Activated CD4-positive, alpha-beta T cell treated with anti-CD3 and anti-CD28 coated beads for 36 hours (primary cell): ENCODE data around the gene LRP8. TPM values are rescaled to one million over a fixed set of nuclear protein-coding genes. Genes with fewer than 3 reads are reported as not detected.

Source experiments
- ATAC-seq: fragments of 200-7000 bp; cut with Tn5 transposase; one replicate; pipeline ENCODE4 v1.10.0; 2021; ENCODE audit warnings: mild to moderate bottlenecking, moderate library complexity
- CTCF ChIA-PET: fragments of 350-600 bp; sonication (Branson Sonifier 250); formaldehyde crosslinking; loops from one replicate; lab custom pipeline; 2021; ENCODE audit warnings: antibody characterized with exemption; lab: Charles Lee
- POLR2A ChIA-PET: fragments of 350-600 bp; sonication (Branson Sonifier 250); formaldehyde crosslinking; loops from one replicate; lab custom pipeline; 2021; ENCODE audit warnings: antibody characterized with exemption, inconsistent platforms; lab: Charles Lee
- DNase-seq: peaks from one replicate; pipeline ENCODE4 v3.0.0-alpha.2; 2020
- H3K27ac Mint-ChIP-seq: one replicate; pipeline ENCODE4 v1.8.0; 2021; ENCODE audit warnings: mixed read lengths
- H3K27me3 Mint-ChIP-seq: one replicate; pipeline ENCODE4 v1.8.0; 2021; ENCODE audit warnings: mixed read lengths
- H3K36me3 Mint-ChIP-seq: one replicate; pipeline ENCODE4 v1.8.0; 2021; ENCODE audit warnings: low read depth, mixed read lengths
- H3K4me1 Mint-ChIP-seq: one replicate; pipeline ENCODE4 v1.8.0; 2021; ENCODE audit warnings: mixed read lengths
- H3K4me3 Mint-ChIP-seq: one replicate; pipeline ENCODE4 v1.8.0; 2021; ENCODE audit warnings: mild to moderate bottlenecking, moderate library complexity, mixed read lengths
- H3K9me3 Mint-ChIP-seq: one replicate; pipeline ENCODE4 v1.8.0; 2021; ENCODE audit warnings: low read depth, mixed read lengths
- intact Hi-C, 2 experiments: fragments of 100-400 bp; cut with DNase I in 1 of 2; cut with micrococcal nuclease in 1 of 2; formaldehyde crosslinking; loops; one replicate each; pipeline versions ENCODE4 v1.14.2 to v1.15.1; 2022 to 2024; cut with DNase I, micrococcal nuclease
- total RNA-seq, 2 experiments: library from RNA; stranded (reverse); gene quantifications; one replicate each; pipeline ENCODE4 v1.2.3, GENCODE V29; 2021

The LRP8 gene
- total RNA-seq, 2 experiments from 2014 or later: 40.6 to 46.5 TPM

DNA sequence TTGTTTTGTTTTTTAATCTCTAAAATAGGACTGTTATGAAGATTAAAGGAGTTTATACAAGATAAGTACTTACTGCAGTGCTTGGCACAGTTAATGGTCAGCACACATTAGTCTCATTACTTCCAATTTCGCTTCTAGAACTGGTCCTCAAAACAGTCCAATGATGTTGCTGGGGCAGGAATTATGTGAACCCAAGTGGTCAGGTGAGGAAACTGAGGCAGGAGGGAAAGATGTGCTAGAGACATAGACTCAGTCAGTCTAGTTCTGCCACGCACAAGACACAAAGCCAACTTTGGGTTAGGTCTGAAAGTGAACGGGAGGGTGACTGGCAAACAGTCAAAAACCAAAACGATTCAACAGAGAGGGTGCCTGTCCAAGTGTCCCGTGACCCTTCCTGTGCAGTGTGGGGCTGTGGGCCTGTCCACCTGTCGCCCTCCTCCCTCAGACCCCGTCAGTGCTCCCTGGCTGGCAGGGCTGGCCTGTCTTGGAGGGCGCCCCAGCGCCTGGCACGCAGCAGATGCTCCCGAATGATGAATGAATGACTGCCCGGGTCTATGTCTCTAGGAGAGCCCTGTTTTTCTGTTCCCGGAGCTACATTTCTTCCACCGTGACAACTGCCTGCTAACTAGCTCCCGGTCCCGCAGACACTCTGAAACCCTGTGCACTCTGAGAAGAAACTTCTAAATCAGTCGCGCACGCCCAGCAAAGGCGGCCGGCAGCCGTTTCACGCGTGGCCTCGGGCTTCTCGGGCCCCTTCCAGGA, 2.4 kb downstream of the LRP8 start:
- Mint-ChIP-seq H3K4me3 (peak overlapping the region; percentile 92), H3K27me3 (no peaks in the 10 kb centered on the region), H3K4me1 (peaks cover 19% of the 10 kb centered on the region), H3K36me3 (peaks cover 51% of the 10 kb centered on the region), H3K27ac (peak overlapping the region; percentile 93), H3K9me3 (no peaks in the 10 kb centered on the region)
- CTCF ChIA-PET: interaction anchor here (1.1 kb wide), 1 partner anchor 68 kb away, joined by 3 read pairs; no protein-coding TSS in a partner anchor
- DNase-seq: no peak
- POLR2A ChIA-PET: no interaction called here
- no peak for ATAC-seq
- intact Hi-C loops: loop anchor here (1.0 to 10.0 kb wide), 24 partner anchors 16 to 1708 kb away; partner anchors contain the start of genes CPT2 (in 2 of the 2), CZIB (in 2 of the 2), LRRC42 (in 2 of the 2) and MAGOH (in 2 of the 2)

- DNase-seq: no peak
- POLR2A ChIA-PET: interaction anchor here (0.6 kb wide), 1 partner anchor 229 kb away, joined by 9 read pairs; no protein-coding TSS in a partner anchor
- intact Hi-C loops: loop anchor here (5.0 to 10.0 kb wide), 6 partner anchors 33 to 1708 kb away; partner anchors contain the start of genes IFT25 (in 1 of the 2), KTI12 (in 1 of the 2), LRRC42 (in 1 of the 2) and OSBPL9 (in 1 of the 2)
- Mint-ChIP-seq H3K27me3 (no peaks in the 10 kb centered on the region), H3K4me3 (peak overlapping the region; percentile 92), H3K36me3 (peaks cover 53% of the 10 kb centered on the region), H3K9me3 (no peaks in the 10 kb centered on the region), H3K27ac (peak overlapping the region; percentile 93), H3K4me1 (peaks cover 19% of the 10 kb centered on the region)
- CTCF ChIA-PET: interaction anchor here (1.0 to 1.1 kb wide), 2 partner anchors 10 to 68 kb away, joined by 3 read pairs; no protein-coding TSS in a partner anchor
- ATAC-seq: no peak
These were observed 3.1 kb downstream of the LRP8 start for GRCh38 chr1:53324728-53325297.

DNA sequence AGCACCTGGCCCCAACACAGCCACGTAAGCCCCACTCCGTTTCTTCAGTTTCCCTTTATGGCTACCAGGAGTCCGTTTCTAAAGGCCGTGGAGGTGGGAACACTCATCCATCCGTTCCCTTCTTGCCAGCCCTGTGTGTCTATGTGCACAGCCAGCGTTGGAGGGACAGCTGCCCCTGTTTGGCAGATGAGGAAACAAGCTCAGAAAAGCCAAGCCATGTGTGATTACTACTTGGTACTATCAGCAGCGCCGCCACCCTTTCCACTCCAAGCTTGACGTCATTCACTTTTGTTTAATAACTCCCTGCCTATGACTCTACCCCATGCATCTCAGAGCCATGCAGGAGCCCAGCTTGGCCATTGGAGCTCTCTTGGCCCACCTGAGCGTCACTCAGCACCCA, 3.5 kb downstream of the LRP8 start:
- no peaks in the 10 kb centered on the region for H3K9me3 Mint-ChIP-seq
- no peak for ATAC-seq
- H3K27ac Mint-ChIP-seq: peak overlapping the region; percentile 93
- CTCF ChIA-PET: interaction anchor here (0.7 to 1.5 kb wide), 4 partner anchors 10 to 395 kb away, joined by 3 to 6 read pairs (median 3); no protein-coding TSS in a partner anchor
- H3K4me3 Mint-ChIP-seq: no peak overlapping the region
- POLR2A ChIA-PET: interaction anchor here (0.6 kb wide), 1 partner anchor 229 kb away, joined by 9 read pairs; no protein-coding TSS in a partner anchor
- no peaks in the 10 kb centered on the region for H3K27me3 Mint-ChIP-seq
- H3K4me1 Mint-ChIP-seq: peaks cover 19% of the 10 kb centered on the region
- no peak for DNase-seq
- intact Hi-C loops: loop anchor here in 1 of 2 experiments (10.0 kb wide), 1 partner anchor 770 kb away; the partner anchor contains the start of gene TUT4
- H3K36me3 Mint-ChIP-seq: peaks cover 53% of the 10 kb centered on the region

GRCh38 chr1:53323316-53323715, 4.6 kb downstream of the LRP8 start:
- Mint-ChIP-seq H3K4me3 (no peak overlapping the region), H3K9me3 (no peaks in the 10 kb centered on the region), H3K36me3 (peaks cover 54% of the 10 kb centered on the region), H3K27ac (no peak overlapping the region), H3K4me1 (peaks cover 19% of the 10 kb centered on the region), H3K27me3 (no peaks in the 10 kb centered on the region)
- ATAC-seq (no peak), DNase-seq (no peak)
- ChIA-PET POLR2A (no interaction called here), CTCF (interaction anchor here (0.7 to 1.5 kb wide), 3 partner anchors 11 to 125 kb away, joined by 3 to 6 read pairs (median 3); no protein-coding TSS in a partner anchor)
- intact Hi-C loops: loop anchor here in 1 of 2 experiments (10.0 kb wide), 1 partner anchor 769 kb away; the partner anchor contains the start of gene TUT4

DNA sequence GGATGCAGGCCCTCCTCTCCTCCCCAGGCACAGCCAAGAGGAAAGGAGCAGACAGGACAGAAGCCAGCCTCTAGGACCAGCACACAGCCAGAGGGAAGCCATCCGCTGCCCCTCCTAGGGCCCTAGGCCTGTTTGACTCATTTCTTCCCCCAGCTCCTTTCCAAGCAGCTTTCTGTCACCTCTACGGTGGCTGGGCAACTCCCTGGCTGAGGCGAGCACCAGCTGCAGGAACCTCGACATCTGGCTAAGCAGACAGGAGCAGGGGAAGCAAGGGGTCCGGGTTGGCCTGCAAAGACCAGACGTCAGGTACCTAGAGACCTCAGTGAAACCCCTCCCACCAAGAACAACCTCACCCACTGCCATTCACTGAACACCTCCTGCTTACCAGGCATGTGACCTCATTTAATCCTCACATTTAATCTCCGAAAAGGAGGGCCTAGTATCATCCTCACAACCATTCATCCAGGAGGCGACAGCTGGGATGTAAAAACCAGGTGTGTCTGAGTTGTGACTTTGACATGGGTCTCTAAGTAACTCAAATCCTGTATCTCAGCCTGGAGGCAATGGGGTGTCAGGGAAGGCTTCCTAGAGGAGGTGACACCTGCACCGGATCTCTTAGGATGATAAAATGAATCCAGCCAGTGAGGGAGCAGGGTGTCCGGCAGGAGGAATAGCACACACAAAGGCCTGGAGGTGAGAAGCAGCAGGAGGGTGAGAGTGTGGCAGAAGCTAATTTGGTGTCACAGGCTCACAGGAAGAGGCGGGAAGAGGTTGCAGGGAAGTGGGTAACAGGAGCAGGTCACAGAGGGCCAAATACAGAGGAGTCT, 5.9 kb downstream of the LRP8 start:
- DNase-seq (no peak), ATAC-seq (no peak)
- H3K36me3 Mint-ChIP-seq: peaks cover 56% of the 10 kb centered on the region
- POLR2A ChIA-PET: no interaction called here
- no peaks in the 10 kb centered on the region for H3K27me3 Mint-ChIP-seq
- peak overlapping the region; percentile 26 for H3K27ac Mint-ChIP-seq
- intact Hi-C loops: loop anchor here in 1 of 2 experiments (10.0 kb wide), 1 partner anchor 767 kb away; the partner anchor contains the start of gene TUT4
- no peaks in the 10 kb centered on the region for H3K9me3 Mint-ChIP-seq
- H3K4me3 Mint-ChIP-seq: no peak overlapping the region
- CTCF ChIA-PET: interaction anchor here (1.1 kb wide), 1 partner anchor 30 kb away, joined by 3 read pairs; no protein-coding TSS in a partner anchor
- peaks cover 19% of the 10 kb centered on the region for H3K4me1 Mint-ChIP-seq

DNA sequence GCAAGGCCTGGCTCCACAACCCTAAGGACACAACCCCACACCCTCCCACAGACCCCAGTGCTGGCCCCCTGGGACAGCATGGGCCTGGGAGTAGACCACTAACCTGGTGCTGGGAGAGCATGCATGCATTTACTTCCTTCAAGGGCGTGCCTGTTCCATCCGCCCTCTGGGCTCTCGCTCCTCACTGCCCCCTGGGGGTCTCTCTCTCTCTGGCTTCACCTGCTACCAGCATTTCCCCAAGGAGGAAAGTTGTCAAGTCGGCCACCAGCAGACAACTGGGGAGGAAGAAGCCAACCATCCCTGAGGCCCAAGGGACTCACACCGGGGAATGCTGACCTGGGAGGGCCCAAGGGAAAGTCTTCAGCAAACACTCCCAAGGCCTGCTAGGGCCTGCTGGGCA, 6.5 kb downstream of the LRP8 start:
- H3K27ac Mint-ChIP-seq: no peak overlapping the region
- CTCF ChIA-PET: interaction anchor here (1.1 kb wide), 1 partner anchor 29 kb away, joined by 3 read pairs; no protein-coding TSS in a partner anchor

GRCh38 chr1:53320646-53321045, 7.2 kb downstream of the LRP8 start:
- DNase-seq: no peak
- H3K4me3 Mint-ChIP-seq: no peak overlapping the region
- intact Hi-C loops: loop anchor here in 1 of 2 experiments (10.0 kb wide), 1 partner anchor 766 kb away; the partner anchor contains the start of gene TUT4
- H3K9me3 Mint-ChIP-seq: no peaks in the 10 kb centered on the region
- CTCF ChIA-PET: no interaction called here
- ATAC-seq: no peak
- no peaks in the 10 kb centered on the region for H3K27me3 Mint-ChIP-seq
- H3K4me1 Mint-ChIP-seq: peaks cover 16% of the 10 kb centered on the region
- no peak overlapping the region for H3K27ac Mint-ChIP-seq
- H3K36me3 Mint-ChIP-seq: peaks cover 51% of the 10 kb centered on the region
- POLR2A ChIA-PET: no interaction called here

More for the DNA sequence above, 6.5 kb downstream of the LRP8 start:
- Mint-ChIP-seq H3K36me3 (peaks cover 57% of the 10 kb centered on the region), H3K27me3 (no peaks in the 10 kb centered on the region), H3K9me3 (no peaks in the 10 kb centered on the region), H3K4me1 (peaks cover 19% of the 10 kb centered on the region), H3K4me3 (no peak overlapping the region)
- no peak for DNase-seq
- intact Hi-C loops: loop anchor here in 1 of 2 experiments (10.0 kb wide), 1 partner anchor 767 kb away; the partner anchor contains the start of gene TUT4
- POLR2A ChIA-PET: no interaction called here
- no peak for ATAC-seq

DNA sequence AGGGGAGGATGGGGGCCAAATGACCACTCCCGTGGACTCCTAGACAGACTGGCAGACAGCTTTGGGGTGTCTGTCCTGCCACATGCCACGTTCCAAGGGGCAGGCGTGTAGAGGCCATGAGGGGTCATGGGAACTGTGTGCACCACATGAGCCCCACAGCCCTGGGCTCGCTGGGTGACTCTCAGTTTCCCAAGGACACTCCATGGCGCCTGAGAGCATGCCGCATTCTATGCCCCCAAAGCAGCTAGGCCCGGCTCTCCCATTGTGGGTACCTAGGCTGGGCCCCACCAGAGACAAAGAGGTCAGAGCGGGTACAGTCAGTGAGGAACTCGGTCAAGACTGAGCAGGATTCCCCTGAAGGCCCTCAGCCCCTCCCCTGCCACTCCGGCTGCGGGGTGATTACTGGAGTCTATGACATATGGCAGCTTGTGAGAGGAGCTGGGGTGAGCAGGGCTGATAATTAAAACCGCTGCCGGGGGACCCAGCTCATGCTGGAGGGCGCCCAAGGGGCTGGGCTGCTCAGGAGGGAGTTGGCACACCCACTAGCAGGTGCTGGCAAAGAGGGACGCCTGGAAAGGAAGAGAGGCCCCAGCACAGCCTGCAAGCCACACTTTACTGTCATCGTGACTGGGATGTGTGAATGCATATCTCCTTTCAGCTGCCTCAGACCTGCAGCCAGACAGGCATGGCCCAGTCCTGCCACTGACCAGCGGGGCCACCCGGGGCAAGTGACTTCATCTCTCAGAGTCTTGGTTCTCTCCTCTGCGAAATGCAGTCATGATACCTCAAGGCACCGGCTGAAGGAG, 8.4 kb downstream of the LRP8 start:
- no peak for DNase-seq
- Mint-ChIP-seq H3K4me3 (no peak overlapping the region), H3K9me3 (no peaks in the 10 kb centered on the region), H3K27me3 (no peaks in the 10 kb centered on the region), H3K4me1 (peaks cover 5% of the 10 kb centered on the region), H3K36me3 (peaks cover 40% of the 10 kb centered on the region), H3K27ac (no peak overlapping the region)
- ChIA-PET CTCF (no interaction called here), POLR2A (interaction anchor here (0.7 kb wide), 1 partner anchor 9 kb away, joined by 17 read pairs; no protein-coding TSS in a partner anchor)
- intact Hi-C loops: loop anchor here in 1 of 2 experiments (10.0 kb wide), 1 partner anchor 765 kb away; the partner anchor contains the start of gene TUT4
- ATAC-seq: no peak

DNA sequence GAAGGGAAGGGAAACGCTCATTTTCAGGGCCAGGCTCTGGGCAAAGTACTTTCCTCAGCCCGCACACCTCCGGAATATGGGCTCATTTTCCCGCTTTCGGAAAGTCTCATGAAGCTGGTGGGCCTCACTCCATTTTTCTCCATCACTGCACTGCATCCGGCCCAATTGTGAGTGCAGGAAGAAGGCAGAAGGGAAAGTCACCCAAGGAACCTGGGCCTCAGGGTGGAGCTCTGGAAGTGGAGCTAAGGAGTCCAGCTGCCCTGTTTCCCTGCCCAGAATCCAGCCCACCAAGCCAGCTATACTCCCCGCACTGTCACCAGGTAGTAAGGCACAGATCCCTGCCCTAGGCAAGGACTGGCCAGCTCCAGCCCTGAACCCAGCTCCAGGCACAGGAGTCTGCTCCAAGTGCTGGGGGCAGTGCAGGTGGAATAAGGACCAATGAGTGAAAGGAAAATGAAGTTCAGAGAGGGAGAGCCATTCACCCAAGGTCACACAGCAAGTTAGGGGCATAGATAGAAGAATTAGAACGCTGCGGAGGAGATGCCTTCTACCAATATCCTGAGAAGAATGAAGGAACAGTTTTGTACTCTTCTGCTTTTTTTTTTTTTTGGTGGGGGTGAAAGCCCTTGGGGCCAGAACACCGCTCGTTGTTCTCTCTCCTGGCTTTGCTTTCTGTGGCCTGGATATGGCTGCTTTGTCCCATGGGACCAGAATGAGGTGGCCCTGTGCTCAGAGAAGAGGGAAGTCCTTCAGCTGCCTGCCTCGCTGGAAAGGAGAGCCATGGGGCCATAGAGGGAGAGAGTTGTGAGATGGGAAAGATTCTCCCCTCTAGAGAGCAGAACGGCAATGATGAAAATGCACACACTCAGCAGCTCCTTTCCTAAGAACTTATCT, 10.0 kb downstream of the LRP8 start:
- intact Hi-C loops: no loop called here
- H3K4me1 Mint-ChIP-seq: peaks cover 6% of the 10 kb centered on the region

More for the DNA sequence above, 10.0 kb downstream of the LRP8 start:
- DNase-seq (no peak), ATAC-seq (no peak)
- ChIA-PET CTCF (interaction anchor here (0.5 kb wide), 1 partner anchor 39 kb away, joined by 3 read pairs; no protein-coding TSS in a partner anchor), POLR2A (interaction anchor here (0.6 kb wide), 1 partner anchor 43 kb away, joined by 3 read pairs; no protein-coding TSS in a partner anchor)
- Mint-ChIP-seq H3K9me3 (no peaks in the 10 kb centered on the region), H3K4me3 (no peak overlapping the region), H3K27ac (no peak overlapping the region), H3K27me3 (no peaks in the 10 kb centered on the region), H3K36me3 (peaks cover 37% of the 10 kb centered on the region)
